GM19395 (cell line): Measurements from ENCODE around the gene HACD1.

Source experiments
- ATAC-seq: cut with Tn5 transposase; IDR thresholded peaks from one replicate; pipeline ENCODE4 v1.9.1; 2021; ENCODE audit warnings: mild to moderate bottlenecking, moderate library complexity; ENCODE audit not compliant: unreplicated experiment

HACD1 gene

GRCh38 chr10:17617031-17617911, at the start of gene HACD1:
Gene HACD1, minus strand, starts transcription at chr10:17617374. Its CDS starts 35 bp downstream, at chr10:17617339.
- peak; percentile 64 for ATAC-seq

GRCh38 chr10:17665747-17666146, 48.6 kb upstream of the HACD1 start:
- ATAC-seq = no peak

DNA sequence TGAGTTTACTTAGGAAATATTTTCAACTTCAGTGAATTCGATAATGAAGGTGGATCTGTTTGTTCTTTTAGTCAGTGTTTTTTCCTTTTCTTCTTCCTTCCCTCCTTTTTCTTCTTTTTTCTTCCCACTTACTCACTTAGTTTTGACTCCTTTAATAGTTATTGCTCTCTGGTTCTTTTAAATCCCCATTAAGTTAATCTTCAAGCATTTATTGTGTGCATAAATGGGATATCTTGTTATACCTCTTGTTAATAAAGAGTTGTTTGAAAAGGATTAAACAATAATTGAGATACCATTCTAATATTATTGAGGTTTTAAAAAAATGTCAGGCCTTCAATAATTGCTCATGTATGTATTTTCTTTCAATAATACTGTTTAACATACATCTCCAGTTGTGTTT, 46.3 kb upstream of the HACD1 start:
- no peak for ATAC-seq

DNA sequence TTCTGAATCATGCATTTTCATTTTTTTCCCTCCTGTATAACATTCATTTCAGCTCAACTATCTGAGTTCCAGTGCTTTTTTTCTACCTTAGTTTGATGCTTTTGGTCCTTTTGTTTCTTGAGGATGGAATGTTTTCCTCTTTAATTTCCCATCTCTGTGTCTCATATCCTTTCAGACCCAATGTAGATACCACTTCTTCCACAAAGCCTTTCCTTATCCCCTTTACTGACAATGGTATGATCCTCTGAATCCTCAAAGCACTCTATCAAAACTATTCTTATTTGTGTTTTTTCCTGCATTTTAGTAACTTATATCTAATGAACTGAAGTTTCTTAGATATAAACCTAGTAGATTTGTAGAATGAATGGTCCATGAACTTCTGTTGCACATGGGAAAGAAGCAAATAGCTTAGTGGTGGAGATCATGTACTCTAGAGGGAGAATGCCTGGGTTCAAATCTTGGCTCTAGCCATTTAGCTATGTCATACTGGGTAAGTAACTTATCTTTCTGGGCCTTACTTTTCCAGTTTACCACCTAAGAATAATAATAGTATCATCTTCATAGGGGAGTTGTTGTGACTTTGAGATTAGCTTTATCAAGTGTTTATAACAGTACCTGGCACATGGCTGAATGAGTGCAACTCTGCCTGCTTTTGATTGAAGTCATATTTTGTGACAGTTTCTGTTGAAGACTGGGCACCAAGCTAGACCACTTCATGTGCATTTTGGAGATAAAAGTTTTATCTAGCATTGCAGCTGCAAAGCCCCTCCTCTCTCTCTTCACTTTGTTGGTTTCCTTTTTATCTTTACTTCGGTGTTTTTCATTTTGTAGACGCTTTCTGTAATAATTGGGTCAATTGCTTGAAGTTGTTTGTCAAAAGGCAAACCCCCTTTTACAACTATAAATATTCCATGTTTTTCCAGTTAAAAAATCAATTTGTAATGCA, 45.3 kb upstream of the HACD1 start:
- no peak for ATAC-seq

GRCh38 chr10:17661510-17661909, 44.3 kb upstream of the HACD1 start:
- no peak for ATAC-seq

- no peak for ATAC-seq
Observed at GRCh38 chr10:17660921-17661320, 43.7 kb upstream of the HACD1 start.

DNA sequence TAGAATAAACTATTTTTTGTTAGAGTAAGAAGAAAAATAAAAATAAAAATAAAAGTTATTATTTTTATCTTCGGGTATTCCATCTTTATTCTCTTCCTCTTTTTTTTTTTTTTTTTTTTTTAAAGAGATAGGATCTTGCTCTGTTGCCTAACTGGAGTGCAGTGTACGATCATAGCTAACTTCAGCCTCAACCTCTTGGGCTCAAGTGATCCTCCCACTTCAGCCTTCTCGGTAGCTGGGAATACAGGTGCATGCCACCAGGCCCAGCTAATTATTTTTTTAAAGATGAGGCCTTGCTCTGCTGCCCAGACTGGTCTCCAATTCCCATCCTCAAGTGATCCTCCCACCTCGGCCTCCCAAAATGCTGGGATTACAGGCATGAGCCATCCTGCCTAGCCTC, 42.2 kb upstream of the HACD1 start:
- ATAC-seq = no peak

DNA sequence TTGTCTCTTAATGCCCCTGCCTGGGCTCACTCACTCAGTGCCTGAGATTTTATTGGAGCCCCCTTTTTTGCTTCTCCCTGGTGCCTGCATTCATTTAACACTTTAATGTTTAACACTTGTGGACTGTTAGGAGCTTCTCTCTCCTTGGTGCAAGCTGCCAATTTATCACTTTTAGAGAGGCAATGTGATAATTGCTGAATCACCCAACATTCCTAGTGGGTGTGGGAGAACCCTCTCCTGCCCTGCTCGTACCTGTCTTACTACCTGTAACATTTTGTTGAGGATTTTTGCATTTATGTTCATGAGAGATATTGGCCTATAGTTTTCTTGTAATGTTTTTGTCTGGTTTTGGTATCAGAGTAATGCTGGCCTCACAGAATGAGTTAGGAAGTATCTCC, 39.9 kb upstream of the HACD1 start:
- ATAC-seq = no peak

GRCh38 chr10:17655567-17656146, 38.5 kb upstream of the HACD1 start:
- ATAC-seq = peak; percentile 96

DNA sequence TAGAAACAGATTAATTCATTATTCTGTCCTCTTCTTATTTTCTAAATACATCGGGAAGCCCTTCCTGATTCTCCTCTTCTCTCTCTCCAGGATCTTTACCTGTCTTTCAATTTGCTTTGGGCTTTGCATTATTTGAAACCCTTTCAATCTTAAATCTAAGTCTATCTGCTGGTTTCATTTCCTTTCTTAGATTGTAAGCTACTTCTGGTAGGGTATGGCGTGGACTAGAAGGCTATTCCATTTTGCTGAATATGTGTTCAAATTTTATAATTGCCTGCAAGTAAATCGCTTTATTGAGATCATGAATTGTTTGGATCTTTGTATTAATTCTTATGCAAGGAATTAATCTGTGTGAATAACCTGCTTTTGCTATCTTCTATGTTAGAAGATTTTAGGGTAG, 37.8 kb upstream of the HACD1 start:
- peak; percentile 26 for ATAC-seq

GRCh38 chr10:17652585-17652984, 35.4 kb upstream of the HACD1 start:
- no peak for ATAC-seq

GRCh38 chr10:17651896-17652295, 34.7 kb upstream of the HACD1 start:
- ATAC-seq = no peak

DNA sequence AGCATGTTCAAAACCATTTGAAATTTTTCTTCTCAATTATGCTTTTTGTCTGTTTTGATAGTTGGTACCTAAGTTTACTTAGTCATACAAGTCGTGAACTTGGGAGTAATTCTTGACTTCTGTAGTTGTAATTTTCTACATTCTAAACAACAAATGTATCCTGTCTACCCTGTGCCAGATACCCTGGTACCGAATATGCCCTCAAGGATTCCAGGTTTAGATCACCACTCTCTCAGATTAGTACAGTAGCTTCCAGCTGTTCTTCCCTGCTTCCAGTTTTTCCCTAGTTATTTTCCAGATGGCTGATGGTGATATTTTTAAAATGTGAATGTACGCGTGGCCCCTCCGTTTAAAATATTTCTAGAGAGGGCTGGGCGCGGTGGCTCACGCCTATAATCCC, 33.2 kb upstream of the HACD1 start:
- ATAC-seq = no peak

DNA sequence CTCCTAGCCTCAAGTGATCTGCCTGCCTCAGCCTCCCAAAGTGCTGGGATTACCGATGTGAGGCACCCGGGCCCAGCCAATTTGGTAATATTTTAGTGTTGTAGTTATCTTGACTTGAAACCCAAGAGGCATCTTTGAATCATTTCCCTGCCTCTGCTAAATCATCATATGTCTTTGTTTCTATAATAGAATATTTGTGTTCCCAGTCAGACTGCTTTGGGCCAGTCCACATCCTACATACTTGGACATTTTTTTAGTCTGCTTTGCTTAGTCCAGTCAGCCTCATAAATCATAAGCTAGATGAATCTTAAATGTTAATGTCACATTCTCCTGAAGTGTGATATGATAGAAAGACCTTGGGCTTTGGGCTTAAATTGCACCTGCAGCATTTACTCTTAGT, 32.7 kb upstream of the HACD1 start:
- ATAC-seq = no peak

DNA sequence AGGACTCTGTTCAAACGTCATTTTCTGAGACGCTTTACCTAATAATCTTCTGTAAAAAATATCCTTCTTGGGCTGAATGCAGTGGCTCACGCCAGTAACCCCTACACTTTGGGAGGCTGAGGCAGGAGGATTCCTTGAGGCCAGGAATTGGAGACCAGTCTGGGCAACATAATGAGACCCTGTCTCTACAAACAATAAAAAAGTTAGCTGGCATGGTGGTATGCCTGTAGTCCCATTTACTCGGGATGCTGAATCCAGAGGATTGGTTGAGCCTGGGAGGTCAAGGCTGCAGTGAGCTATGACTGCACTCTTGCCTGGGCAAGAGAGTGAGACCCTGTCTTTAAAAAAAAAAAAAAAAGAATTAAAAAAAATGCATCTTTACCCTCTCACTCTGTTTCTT, 31.9 kb upstream of the HACD1 start:
- ATAC-seq = no peak

GRCh38 chr10:17648243-17649035, 31.3 kb upstream of the HACD1 start:
- ATAC-seq = no peak

DNA sequence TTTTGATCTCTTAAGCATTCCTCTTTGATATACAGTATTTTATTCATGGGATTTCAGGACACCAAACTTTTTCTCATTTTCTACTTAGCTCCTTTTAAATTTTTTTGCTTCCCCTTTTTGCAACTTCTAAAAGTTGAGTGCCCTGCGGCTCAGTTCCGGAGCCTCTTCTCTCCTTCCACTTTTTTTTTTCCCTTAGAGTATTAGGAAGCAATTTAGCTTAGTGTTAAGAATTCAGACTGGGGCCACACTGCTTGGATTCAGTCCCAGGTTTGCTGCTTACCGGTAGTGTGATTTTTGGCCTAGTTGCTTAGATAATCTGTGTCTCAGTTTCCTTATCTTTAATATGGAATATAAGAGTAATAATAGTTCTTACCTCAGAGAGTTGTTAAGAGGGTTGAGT, 30.2 kb upstream of the HACD1 start:
- ATAC-seq = no peak

DNA sequence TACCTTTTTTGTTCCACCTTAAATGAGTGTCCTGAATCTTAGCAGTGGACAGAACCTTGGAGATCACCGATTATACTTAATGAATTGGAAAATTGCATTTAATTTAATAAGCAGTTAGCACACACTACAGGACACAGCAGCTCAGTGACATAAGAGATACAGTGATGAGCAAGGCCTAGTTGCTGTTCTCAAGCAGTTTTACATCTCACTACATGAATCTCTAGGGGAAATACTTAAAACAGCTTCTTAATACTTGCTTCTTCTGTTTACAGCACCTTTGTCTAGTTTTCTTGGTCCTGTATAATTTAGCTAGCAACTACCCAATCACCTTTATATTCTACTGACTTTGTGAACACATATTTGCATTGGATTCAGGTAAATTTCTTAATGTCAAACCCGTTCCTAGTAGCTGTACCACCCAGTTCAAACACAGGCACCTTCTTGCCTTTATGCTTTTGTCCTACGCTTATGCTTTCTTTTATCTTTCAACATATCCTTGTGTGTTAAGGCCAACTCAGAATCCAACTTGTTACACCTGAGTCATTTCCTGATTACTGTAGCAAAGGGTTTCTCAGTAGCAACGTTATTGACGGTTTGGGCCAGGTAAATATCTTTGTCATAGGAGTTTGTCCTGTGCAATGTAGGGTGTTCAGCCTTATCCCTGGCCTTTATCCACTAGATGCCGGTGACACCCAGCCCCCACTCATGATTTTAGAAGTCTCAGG, 28.6 kb upstream of the HACD1 start:
- ATAC-seq = no peak

DNA sequence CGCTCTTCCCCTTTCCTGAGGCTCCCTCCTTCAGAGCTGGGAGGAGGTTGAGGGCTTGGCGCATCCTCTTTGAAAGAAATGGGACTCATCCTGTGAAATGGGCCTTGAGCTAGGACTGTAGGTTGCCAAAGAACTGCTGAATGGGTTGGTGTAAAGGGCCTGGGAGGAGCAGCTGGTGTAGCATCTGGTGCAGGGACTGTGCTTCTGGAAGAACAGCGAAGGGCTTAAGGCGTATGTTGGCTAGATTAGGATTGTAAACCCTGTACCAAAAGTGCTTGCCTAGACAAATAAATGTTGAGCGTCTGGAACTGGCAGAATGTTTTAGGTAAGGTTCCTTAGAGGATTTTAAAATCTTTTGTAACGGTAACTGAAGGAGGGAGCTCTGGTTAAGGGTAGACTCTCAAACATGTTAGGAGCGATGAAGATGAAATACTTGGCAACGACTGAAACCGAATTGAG, 27.3 kb upstream of the HACD1 start:
- ATAC-seq = peak; percentile 43
